EL (cell line): ENCODE measurements around the gene CD83.

ENCODE experiments used
- DNase-seq: peaks from one replicate; pipeline ENCODE4 v3.0.0-alpha.2; 2016

CD83 gene

GRCh38 chr6:14127611-14128010 is 10.0 kb downstream of the CD83 start:
- no peak for DNase-seq

GRCh38 chr6:14128012-14128411 is 10.4 kb downstream of the CD83 start:
- DNase-seq: no peak

GRCh38 chr6:14128746-14129145 is 11.2 kb downstream of the CD83 start:
- no peak for DNase-seq

- peak; percentile 51 for DNase-seq
These were observed 12.0 kb downstream of the CD83 start for GRCh38 chr6:14129575-14129974.

- DNase-seq: no peak
These were observed 13.0 kb downstream of the CD83 start for GRCh38 chr6:14130435-14131075.

GRCh38 chr6:14131579-14131978 is 14.0 kb downstream of the CD83 start:
- no peak for DNase-seq

GRCh38 chr6:14132244-14132920 is 14.8 kb downstream of the CD83 start:
- no peak for DNase-seq

- DNase-seq: no peak
These were observed 15.3 kb downstream of the CD83 start for GRCh38 chr6:14132921-14133275.

- DNase-seq: no peak
These were observed 16.8 kb downstream of the CD83 start for GRCh38 chr6:14134211-14134910.

GRCh38 chr6:14135893-14136539 is 18.4 kb downstream of the CD83 start:
- DNase-seq: no peak

GRCh38 chr6:14138701-14139215 is 21.2 kb downstream of the CD83 start:
- DNase-seq: no peak

GRCh38 chr6:14141351-14142062 is 23.9 kb downstream of the CD83 start:
- DNase-seq: no peak

GRCh38 chr6:14142063-14142450 is 24.5 kb downstream of the CD83 start:
- DNase-seq: no peak

GRCh38 chr6:14142511-14143223 is 25.1 kb downstream of the CD83 start:
- no peak for DNase-seq

GRCh38 chr6:14143305-14143704 is 25.7 kb downstream of the CD83 start:
- DNase-seq: no peak

- peak; percentile 74 for DNase-seq
These were observed 27.1 kb downstream of the CD83 start for GRCh38 chr6:14144678-14145113.

- DNase-seq: no peak
These were observed 29.0 kb downstream of the CD83 start for GRCh38 chr6:14146506-14147096.

- DNase-seq: no peak
These were observed 30.3 kb downstream of the CD83 start for GRCh38 chr6:14147891-14148290.

- DNase-seq: no peak
These were observed 30.9 kb downstream of the CD83 start for GRCh38 chr6:14148471-14148870.

- no peak for DNase-seq
These were observed 31.6 kb downstream of the CD83 start for GRCh38 chr6:14149053-14149738.

- no peak for DNase-seq
These were observed 32.2 kb downstream of the CD83 start for GRCh38 chr6:14149739-14150130.
